HG03575 (cell line): ENCODE measurements around the gene ACSM2B.
"Not testable (repeated sequence)": the region's sequence is repeated elsewhere in the genome, so short reads cannot be mapped to it uniquely, and the experiment has no call there.

Source experiments
- ATAC-seq: cut with Tn5 transposase; IDR thresholded peaks from one replicate; pipeline ENCODE4 v1.9.1; 2021; ENCODE audit not compliant: unreplicated experiment, insufficient number of reproducible peaks, low FRiP score; ENCODE audit errors: extremely low read depth

The ACSM2B gene

GRCh38 chr16:20540603-20541316 is 35.4 kb downstream of the ACSM2B start:
- not testable (repeated sequence) for ATAC-seq

DNA sequence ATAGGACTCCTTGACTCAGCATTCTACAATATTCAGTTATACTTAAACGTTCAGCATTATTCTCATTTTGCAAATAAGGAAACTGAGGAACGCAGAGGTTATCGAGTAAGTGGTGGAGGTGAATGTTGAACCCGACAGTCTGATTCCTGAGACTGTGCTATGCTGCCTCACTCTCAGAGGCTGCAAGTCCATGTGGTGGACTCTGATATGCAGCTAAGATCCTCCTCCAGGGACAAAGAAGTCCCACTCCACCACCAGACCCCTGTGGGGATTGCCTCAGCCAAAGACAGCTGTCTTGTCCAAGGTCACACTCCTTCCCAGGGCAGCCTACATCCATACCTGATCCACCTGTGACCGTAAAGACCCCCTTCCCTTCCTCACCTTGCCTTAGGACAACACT is 37.5 kb downstream of the ACSM2B start:
- ATAC-seq, result no peak

DNA sequence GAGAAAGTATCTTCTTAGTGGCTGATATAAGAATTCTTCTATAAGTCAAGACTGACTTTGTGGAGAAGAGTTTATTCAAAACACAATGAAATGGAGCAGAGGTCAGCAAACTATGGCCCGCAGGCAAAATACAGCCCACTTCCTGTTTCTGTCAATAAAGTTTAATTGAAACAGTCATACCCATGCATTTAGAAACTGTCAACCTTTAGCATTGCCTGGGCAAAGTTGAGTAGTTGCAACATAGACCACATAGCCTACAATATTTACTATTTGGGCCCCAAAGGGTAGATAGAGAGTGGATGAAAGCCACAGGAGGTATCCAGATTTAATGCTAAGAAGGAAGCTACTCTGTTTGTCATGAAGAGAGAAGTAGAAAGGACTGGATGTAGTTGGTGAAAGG is 38.0 kb downstream of the ACSM2B start:
- no peak for ATAC-seq

DNA sequence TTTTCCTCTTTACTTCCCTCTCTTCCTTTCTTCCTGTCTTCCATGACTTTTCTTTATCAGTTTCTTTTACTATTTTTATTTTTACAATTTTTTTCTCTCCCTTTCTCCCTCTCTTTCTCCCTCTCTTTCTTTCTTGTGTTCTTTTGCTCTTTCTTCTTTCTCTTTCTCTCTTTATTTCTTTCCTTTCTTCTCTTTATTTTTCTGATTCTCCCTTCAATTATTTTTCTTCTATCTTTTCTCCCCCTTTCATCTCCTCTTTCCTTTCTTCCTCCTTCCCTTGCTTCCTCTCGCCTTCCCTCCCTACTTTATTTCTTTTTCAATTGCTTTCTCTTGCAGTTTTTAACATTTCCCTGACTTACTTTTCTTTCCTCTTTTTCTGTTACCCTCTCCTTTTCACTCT is 39.5 kb downstream of the ACSM2B start:
- ATAC-seq, result not testable (repeated sequence)

DNA sequence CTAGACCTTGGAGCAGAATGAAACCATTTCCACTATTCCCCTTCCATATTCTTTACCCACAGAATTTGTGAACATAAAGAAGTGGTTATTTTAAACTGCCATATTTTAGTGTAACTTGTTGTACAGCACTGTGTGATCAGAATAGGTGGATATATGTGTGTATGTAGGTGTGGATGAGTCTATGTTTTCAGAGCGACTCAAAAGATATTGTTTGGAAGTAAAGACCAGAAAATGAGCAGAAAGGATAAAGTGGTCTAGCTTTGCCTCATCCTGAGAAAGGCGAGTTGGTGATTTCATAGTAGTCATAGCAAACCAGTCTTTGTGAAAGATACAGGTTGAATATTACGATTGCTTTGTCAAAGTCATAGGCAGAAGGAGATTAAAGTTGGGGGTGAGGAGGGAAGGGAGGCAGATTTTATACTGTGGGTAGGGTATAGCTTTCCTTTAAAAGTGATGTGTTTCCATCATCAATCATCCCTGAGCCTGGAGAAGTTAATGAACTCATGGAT is 43.8 kb downstream of the ACSM2B start:
- ATAC-seq, result not testable (repeated sequence)

- ATAC-seq, result not testable (repeated sequence)
Observed at GRCh38 chr16:20531795-20532194, 44.4 kb downstream of the ACSM2B start.

GRCh38 chr16:20520103-20520502 is 56.1 kb downstream of the ACSM2B start:
- ATAC-seq, result no peak

- no peak for ATAC-seq
Observed at GRCh38 chr16:20519231-20519630, 56.9 kb downstream of the ACSM2B start.

DNA sequence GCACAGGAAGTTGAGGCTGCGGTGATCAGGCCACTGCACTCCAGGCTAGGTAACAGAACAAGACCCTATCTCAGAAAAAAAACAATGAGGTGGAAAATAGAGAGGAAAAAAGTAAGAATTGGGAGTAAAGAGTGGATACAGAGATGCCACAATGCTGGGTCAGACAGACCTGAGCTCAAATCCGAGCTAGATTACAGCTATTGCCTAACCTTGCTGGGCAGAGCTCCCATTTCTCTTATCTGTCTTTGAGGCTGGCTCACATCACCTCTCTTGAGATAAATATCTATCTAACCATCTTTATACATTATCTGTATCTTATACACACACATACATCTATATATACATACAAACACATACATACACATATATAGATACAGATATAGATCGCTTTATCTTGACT is 59.0 kb downstream of the ACSM2B start:
- ATAC-seq, result no peak

DNA sequence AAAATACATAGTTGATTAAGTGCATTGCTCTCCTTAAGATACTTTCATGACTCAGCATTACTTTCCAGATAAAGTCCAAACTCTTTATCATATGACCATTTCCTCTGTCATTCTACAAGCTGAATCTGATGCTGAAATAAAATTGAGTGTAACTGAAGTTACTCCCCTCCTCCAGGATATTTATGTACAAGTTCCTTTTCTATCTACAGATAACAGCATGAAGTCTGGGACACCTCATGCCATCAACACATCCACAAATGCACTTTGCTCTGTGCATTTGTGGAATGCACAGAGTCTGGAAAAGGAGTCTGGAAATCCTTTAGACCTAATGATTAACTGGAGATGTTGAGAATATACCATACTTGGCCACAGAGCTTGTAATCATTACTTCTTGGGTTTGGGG is 60.5 kb downstream of the ACSM2B start:
- ATAC-seq, result no peak

DNA sequence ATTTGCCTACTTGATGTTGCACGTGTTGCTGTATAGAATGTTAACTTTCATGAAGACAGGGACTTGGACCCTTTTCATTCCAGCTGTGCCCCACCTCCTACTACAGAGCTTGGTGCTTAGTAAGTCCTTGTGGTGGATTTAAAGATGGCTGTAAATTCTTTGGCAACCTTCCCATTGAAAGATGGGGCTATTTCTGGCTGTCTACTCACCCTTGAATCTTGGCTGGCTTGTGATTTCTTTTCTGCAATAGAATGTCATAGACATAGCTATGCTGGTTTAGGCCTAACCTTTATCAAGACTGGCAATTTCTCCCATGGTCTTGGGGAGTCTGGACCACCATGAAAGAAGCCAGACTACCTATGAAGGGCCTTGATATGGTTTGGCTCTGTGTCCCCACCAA is 65.8 kb downstream of the ACSM2B start:
- no peak for ATAC-seq

DNA sequence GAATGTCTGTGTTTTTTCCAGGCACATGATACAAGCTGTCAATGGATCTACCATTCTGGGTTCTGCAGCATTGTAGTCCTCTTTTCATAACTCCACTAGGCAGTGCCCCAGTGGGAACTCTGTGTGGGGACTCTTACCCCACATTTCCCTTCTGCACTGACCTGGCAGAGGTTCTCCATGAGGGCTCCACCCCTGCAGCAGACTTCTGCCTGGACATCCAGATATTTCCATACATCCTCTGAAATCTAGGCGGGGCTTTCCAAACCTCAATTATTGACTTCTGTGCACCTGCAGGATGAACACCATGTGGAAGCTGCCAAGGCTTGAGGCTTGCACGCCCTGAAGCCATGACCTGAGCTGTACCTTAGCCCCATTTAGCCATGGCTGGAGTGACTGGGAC is 68.9 kb downstream of the ACSM2B start:
- ATAC-seq, result no peak

- no peak for ATAC-seq
Observed at GRCh38 chr16:20504418-20504817, 71.7 kb downstream of the ACSM2B start.

GRCh38 chr16:20491448-20491847 is 84.7 kb downstream of the ACSM2B start:
- ATAC-seq, result not testable (repeated sequence)

DNA sequence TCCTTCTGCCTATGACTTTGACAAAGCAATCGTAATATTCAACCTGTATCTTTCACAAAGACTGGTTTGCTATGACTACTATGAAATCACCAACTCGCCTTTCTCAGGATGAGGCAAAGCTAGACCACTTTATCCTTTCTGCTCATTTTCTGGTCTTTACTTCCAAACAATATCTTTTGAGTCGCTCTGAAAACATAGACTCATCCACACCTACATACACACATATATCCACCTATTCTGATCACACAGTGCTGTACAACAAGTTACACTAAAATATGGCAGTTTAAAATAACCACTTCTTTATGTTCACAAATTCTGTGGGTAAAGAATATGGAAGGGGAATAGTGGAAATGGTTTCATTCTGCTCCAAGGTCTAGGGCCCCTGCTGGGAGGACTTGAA is 85.2 kb downstream of the ACSM2B start:
- not testable (repeated sequence) for ATAC-seq
